Muscle layer of duodenum (tissue), 2 donors: ENCODE data around the gene GCH1.
"Not testable (repeated sequence)": the region's sequence is repeated elsewhere in the genome, so short reads cannot be mapped to it uniquely, and the experiment has no call there.

Experiments
- H3K27ac ChIP-seq: one replicate; pipeline ENCODE4 v1.7.0; 2013; ENCODE audit warnings: mild to moderate bottlenecking, low read length
- H3K27me3 ChIP-seq: one replicate; pipeline ENCODE4 v1.7.0; 2013; ENCODE audit warnings: low read depth, mild to moderate bottlenecking, control low read depth, low read length
- H3K36me3 ChIP-seq, 2 donors: one replicate each; pipeline ENCODE4 v1.7.0; 2013; ENCODE audit warnings: low read length in 2 of 2, control low read depth in 1 of 2, mild to moderate bottlenecking in 1 of 2; ENCODE audit not compliant: insufficient read depth in 2 of 2, control insufficient read depth in 1 of 2
- H3K4me1 ChIP-seq, 2 donors: one replicate each; pipeline ENCODE4 v1.7.0; 2013; ENCODE audit warnings: low read length in 2 of 2, mild to moderate bottlenecking in 2 of 2, control low read depth in 1 of 2, moderate library complexity in 1 of 2; ENCODE audit not compliant: insufficient read depth in 2 of 2, control insufficient read depth in 1 of 2
- H3K4me3 ChIP-seq, 2 donors: one replicate each; pipeline ENCODE4 v1.7.0; 2013; ENCODE audit warnings: low read length in 2 of 2, low read depth in 1 of 2, mild to moderate bottlenecking in 1 of 2
- H3K9me3 ChIP-seq, 2 donors: one replicate each; pipeline ENCODE4 v1.7.0; 2013; ENCODE audit warnings: low read length in 2 of 2, control low read depth in 1 of 2, mild to moderate bottlenecking in 1 of 2; ENCODE audit not compliant: control insufficient read depth in 1 of 2
- donor health status: healthy.

Gene GCH1

DNA sequence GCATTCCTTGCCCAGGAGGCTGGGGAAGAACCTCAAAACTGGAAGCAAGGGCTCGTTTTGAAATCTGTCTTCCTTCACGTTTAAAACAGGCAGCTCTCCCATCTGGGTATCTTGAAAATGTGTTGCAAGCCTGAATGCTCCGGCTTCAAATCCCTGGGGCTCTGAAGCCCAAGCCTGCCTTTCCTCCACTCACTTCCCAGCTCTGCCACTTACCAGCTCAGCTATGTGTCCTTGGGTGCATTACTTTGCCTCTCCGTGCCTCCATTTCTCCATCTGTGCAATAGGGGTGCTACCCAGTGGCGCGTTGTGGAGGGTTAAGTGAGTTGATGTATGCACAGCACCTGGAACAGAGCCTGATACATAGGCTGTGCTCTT lies 97.6 kb downstream of the GCH1 start:
- Histone ChIP-seq H3K4me3 (no peak overlapping the region), H3K27ac (no peak overlapping the region), H3K27me3 (peaks cover 5% of the 10 kb centered on the region)

DNA sequence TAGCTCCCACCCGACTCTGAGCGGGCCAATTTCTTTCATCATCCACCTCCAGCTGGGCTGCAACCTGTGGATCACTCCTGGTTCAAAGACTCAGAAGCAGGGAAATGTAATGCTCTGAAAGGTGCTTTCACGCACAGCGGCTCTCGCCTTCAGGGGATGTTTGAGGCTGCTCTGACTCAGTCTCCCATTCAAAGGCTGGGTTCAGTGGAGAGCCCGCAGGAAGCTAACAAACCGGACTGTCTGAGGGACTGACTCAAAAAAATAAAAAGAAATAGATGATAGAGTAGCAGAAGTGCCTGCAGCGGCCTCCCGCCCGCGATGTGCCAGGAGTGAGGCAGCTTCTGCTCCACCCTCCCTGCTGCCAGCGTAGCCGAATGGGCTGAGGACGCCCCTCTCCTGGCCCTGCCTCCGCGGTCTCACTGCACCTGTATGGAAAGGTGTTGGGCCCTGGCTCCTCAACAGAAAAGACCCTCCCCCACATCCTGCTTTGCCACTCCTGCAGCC lies 98.0 kb downstream of the GCH1 start:
- Histone ChIP-seq H3K4me3 (no peak overlapping the region), H3K36me3 (no peaks in the 10 kb centered on the region), H3K27ac (no peak overlapping the region), H3K4me1 (no peaks in the 10 kb centered on the region), H3K9me3 (no peaks in the 10 kb centered on the region), H3K27me3 (peaks cover 5% of the 10 kb centered on the region)

More for the DNA sequence above, 97.6 kb downstream of the GCH1 start:
- Histone ChIP-seq H3K4me1 (no peaks in the 10 kb centered on the region), H3K36me3 (no peaks in the 10 kb centered on the region), H3K9me3 (no peaks in the 10 kb centered on the region)

GRCh38 chr14:54803926-54804537 lies 98.6 kb downstream of the GCH1 start:
- H3K27ac ChIP-seq, result no peak overlapping the region
- peaks cover 5% of the 10 kb centered on the region for H3K27me3 ChIP-seq
- H3K9me3 ChIP-seq, result no peaks in the 10 kb centered on the region
- H3K4me3 ChIP-seq, result no peak overlapping the region
- no peaks in the 10 kb centered on the region for H3K36me3 ChIP-seq
- no peaks in the 10 kb centered on the region for H3K4me1 ChIP-seq

- Histone ChIP-seq H3K4me3 (no peak overlapping the region), H3K36me3 (no peaks in the 10 kb centered on the region), H3K4me1 (no peaks in the 10 kb centered on the region), H3K27ac (no peak overlapping the region), H3K9me3 (no peaks in the 10 kb centered on the region), H3K27me3 (peaks cover 5% of the 10 kb centered on the region)
Measured at GRCh38 chr14:54803396-54803795, 99.2 kb downstream of the GCH1 start.

DNA sequence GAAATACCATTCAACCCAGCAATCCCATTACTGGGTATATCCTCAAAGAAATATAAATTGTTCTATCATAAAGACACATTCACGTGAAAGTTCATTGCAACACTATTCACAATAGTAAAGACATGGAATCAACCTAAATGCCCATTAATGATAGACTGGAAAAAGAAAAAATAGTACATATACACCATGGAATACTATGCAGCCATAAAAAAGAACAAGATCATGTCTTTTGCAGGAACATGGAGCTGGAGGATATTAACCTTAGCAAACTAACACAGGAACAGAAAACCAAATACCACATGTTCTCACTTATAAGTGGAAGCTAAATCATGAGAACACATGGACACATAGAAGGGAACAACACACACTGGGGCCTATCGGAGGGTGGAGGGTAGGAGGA lies 101.1 kb downstream of the GCH1 start:
- not testable (repeated sequence) for H3K27ac ChIP-seq, H3K36me3 ChIP-seq, H3K27me3 ChIP-seq, H3K4me3 ChIP-seq, H3K9me3 ChIP-seq, H3K4me1 ChIP-seq

DNA sequence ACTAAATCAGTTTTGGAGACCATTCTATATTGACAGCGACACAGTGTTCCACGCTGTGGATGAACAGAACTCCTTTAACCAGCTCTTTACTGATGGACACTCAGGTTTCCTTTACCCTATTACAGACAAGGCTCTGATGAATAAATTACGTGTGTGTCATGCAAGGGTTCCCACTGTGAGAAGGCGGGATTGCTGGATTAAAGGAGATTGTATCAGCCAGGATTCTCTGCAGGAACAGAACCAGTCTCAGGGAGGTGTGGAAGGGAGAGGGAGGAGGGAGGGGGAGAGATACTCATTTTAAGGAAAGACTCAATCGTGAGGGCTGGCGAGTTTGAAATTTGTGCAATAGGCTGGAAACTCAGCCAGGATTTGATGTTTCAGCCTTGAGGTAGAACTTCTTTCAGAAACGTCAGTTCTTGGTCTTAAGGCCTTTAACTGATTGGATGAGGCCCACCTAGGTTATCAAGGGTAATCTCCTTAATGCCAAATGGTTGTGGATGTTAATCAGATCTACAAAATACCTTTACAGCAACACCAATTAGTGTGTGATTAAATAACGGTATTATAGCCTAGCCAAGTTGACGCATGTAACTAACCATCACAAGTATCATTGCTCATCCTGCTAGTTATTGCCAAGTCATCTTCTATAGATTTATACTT lies 104.0 kb downstream of the GCH1 start:
- no peak overlapping the region for H3K27ac ChIP-seq
- no peaks in the 10 kb centered on the region for H3K4me1 ChIP-seq
- H3K27me3 ChIP-seq, result no peaks in the 10 kb centered on the region
- peaks cover 0 to 13% of the 10 kb centered on the region in 2 donors for H3K36me3 ChIP-seq
- no peak overlapping the region for H3K4me3 ChIP-seq
- H3K9me3 ChIP-seq, result peaks cover 3 to 9% of the 10 kb centered on the region in 2 donors

- Histone ChIP-seq H3K4me3 (no peak overlapping the region), H3K9me3 (peaks cover 3 to 9% of the 10 kb centered on the region in 2 donors), H3K27me3 (no peaks in the 10 kb centered on the region), H3K27ac (no peak overlapping the region), H3K4me1 (no peaks in the 10 kb centered on the region), H3K36me3 (peaks cover 0 to 13% of the 10 kb centered on the region in 2 donors)
Measured at GRCh38 chr14:54797986-54798385, 104.6 kb downstream of the GCH1 start.

DNA sequence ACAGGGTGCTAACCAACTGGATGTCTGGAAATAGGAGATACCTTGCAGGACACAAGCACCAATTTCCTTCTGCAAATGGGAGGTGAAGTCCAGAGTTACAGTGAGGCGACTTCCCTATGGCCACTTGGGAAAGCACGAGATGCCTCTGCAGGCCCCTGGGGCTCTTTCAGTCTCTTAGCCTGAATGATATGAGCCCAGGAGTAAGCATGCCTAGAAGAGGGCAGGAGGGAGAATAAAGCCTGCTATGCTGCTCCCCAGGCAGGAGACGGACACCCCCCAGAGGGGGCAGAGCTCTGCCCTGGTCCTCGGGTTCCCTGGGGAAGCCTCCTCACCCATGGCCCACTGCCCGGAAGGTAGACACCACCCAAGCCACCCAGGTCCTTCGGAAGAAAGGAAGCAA lies 105.1 kb downstream of the GCH1 start:
- H3K4me3 ChIP-seq, result no peak overlapping the region
- H3K4me1 ChIP-seq, result no peaks in the 10 kb centered on the region
- peaks cover 3 to 9% of the 10 kb centered on the region in 2 donors for H3K9me3 ChIP-seq
- no peaks in the 10 kb centered on the region for H3K27me3 ChIP-seq
- H3K27ac ChIP-seq, result no peak overlapping the region
- H3K36me3 ChIP-seq, result peaks cover 0 to 13% of the 10 kb centered on the region in 2 donors

GRCh38 chr14:54796961-54797360 lies 105.7 kb downstream of the GCH1 start:
- Histone ChIP-seq H3K4me1 (no peaks in the 10 kb centered on the region), H3K9me3 (peaks cover 3 to 9% of the 10 kb centered on the region in 2 donors), H3K36me3 (peaks cover 0 to 17% of the 10 kb centered on the region in 2 donors), H3K27ac (no peak overlapping the region), H3K4me3 (no peak overlapping the region), H3K27me3 (no peaks in the 10 kb centered on the region)

DNA sequence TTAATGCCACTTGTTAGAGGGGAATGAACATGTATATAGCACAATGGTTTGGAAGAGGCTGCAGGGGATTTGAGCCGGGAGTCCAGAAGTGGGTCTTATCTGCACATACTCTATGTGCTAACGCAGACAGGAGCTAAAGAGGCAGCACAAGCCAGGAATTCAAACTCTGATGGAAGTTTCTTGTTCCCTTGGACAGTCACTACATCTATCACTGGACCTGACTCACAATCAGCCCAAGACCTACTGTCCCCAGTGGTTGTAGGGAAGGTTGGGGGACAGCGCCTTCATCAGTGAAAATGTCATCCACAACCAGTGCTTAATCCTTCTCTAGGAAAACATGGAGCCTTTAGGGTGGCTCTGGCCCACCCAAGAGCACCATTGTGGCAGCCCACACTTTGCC lies 107.8 kb downstream of the GCH1 start:
- no peak overlapping the region for H3K4me3 ChIP-seq
- H3K9me3 ChIP-seq, result peaks cover 3 to 9% of the 10 kb centered on the region in 2 donors
- H3K4me1 ChIP-seq, result no peaks in the 10 kb centered on the region
- H3K36me3 ChIP-seq, result peaks cover 9 to 34% of the 10 kb centered on the region in 2 donors
- no peaks in the 10 kb centered on the region for H3K27me3 ChIP-seq
- H3K27ac ChIP-seq, result no peak overlapping the region

DNA sequence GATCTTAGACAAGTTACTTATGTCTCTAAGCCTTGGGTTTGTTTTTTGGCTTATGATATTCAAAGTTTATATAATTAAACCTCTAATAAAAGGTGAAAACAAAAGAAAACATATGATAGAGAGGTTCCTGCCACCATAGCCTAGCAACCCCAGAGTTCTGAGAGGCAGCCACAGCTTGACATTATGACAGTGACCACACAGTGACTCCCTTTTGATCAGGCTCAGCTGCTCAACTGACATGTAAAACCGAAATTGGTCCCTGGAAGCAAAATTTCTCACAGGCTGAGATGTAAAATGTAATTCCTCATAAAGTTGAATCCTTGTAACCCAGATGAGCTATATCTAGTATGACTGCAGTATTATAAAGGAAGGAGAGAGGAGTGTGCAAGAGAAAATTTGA lies 108.5 kb downstream of the GCH1 start:
- H3K4me3 ChIP-seq, result no peak overlapping the region
- peaks cover 14 to 40% of the 10 kb centered on the region in 2 donors for H3K36me3 ChIP-seq
- H3K27ac ChIP-seq, result no peak overlapping the region
- H3K9me3 ChIP-seq, result peaks cover 3 to 9% of the 10 kb centered on the region in 2 donors
- no peaks in the 10 kb centered on the region for H3K4me1 ChIP-seq
- H3K27me3 ChIP-seq, result no peaks in the 10 kb centered on the region
